H54 (cell line): ENCODE measurements around the gene HOXB6.
A peak's percentile ranks its signal among the peaks of the same experiment; 100 is the strongest.

ENCODE experiments used
- DNase-seq: peaks from one replicate; pipeline ENCODE4 v3.0.0; 2011; ENCODE audit warnings: low spot score, mixed read lengths; ENCODE audit not compliant: insufficient read length
- FAIRE-seq: peaks from 3 replicates; lab custom pipeline; 2011; peaks lifted over from hg19 to GRCh38; lab: Jason Lieb, UNC
- POLR2A ChIP-seq: IDR thresholded peaks from 2 replicates; pipeline ENCODE4 v1.6.1; 2011; ENCODE audit warnings: low read depth, mild to moderate bottlenecking, low read length

Gene HOXB6

DNA sequence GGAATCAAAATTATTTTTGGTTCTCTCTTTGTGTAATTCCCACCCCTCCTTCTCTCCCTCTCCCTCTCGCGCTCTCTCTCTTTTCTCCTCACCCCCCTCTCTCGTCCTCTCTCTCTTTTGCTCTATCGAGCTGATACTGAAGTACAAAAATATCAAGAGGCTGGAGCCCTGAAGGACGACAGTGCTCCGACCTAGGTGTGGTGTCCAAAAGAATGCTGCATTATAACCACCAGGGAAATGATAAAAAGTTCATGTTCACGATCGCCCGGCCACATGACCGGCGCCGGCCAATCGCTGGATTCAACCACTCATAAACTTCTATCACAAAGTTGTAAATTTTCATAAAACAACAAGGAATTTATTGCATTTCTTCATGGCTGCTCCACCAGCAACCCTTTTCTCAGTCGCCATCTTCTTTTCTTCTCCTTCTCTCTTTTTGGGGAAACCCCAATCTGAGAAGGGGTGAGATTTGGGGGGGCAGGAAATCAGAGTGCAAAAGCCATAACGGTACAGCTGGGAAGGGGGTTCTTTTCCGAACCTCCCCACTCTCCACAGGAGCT is at the start of gene HOXB6:
Gene HOXB6, minus strand, starts transcription at position 217 of the 560 bp plus-strand sequence. CDS start 6,836 bp downstream, outside the sequence.
- FAIRE-seq = no peak
- TF ChIP-seq POLR2A = peak; percentile 75
- no peak for DNase-seq

DNA sequence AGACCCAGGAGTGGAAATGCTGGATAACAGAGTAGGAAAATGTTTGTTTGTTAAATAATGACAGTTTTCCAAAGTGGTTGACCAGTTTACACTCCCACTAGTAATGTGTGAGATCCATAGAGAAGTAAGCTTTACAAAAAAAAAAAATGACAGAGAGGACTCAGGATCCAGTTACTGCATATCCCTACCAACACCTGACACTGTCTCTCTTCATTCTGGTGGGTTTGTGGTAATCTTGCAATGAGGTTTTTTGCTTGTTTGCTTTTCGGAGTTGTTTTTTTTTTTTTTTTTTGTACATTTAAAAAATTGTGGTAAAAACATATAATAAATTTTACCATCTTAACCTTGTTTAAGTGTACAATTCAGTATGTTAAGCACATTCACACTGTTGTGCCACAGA is 45.0 kb upstream of the HOXB6 start:
- no peak for TF ChIP-seq POLR2A
- no peak for DNase-seq
- FAIRE-seq = no peak

DNA sequence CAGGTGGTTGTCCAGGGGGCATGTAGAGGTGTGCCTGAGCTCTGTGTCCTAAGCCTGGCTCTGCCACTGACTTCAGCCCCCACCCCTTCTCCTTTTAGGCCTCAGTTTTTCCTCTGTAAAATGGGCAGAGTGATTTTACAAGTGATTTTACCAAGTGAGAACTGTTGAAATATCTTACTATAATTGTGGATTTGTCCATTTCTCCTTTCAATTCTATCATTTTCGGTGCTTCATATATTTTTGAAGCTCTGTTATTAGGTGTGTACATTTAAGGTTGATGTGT is 43.1 kb upstream of the HOXB6 start:
- DNase-seq (no peak), FAIRE-seq (no peak)
- TF ChIP-seq POLR2A = no peak

DNA sequence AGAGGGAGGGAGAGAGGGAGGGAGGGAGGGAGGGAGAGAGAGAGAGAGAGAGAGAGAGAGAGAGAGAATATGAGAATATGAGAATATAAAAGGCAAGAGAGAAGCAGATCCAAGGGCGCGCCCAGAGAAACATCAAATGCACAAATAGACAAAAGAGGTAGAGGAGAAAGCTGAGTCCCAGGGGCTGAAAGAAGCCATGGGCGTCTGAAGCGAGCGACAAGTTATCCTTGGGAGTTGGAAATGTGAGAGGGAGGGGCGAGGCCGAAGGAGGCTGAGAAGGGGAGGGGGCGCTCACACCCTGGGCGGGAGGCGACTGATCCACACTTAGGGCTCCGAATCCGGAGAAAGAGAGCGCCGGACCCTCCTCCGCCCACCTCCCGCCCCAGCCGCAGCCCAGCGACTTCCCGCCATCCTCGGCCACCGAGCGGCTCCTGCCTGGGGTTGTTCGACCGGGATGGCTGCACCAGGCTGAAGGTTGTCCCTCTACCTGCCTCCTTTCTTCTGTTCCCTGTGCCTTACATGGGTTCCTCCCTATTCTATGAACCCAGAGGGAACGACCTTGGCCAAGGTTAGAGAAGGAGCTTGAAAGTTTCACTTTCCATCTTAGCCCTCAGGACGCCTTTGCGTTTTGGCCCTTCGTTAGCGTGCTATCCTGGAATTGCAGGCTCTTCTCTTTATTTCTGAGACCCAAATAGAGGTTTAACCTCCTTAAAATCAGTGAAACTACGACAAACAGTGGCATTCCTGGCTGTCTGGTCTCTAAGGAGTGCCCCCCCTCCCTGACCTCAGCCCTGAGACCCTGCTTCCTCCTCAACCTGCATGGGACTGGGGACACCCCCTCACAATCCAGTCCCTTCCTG is 42.5 kb upstream of the HOXB6 start:
- no peak for TF ChIP-seq POLR2A
- FAIRE-seq = no peak
- no peak for DNase-seq

DNA sequence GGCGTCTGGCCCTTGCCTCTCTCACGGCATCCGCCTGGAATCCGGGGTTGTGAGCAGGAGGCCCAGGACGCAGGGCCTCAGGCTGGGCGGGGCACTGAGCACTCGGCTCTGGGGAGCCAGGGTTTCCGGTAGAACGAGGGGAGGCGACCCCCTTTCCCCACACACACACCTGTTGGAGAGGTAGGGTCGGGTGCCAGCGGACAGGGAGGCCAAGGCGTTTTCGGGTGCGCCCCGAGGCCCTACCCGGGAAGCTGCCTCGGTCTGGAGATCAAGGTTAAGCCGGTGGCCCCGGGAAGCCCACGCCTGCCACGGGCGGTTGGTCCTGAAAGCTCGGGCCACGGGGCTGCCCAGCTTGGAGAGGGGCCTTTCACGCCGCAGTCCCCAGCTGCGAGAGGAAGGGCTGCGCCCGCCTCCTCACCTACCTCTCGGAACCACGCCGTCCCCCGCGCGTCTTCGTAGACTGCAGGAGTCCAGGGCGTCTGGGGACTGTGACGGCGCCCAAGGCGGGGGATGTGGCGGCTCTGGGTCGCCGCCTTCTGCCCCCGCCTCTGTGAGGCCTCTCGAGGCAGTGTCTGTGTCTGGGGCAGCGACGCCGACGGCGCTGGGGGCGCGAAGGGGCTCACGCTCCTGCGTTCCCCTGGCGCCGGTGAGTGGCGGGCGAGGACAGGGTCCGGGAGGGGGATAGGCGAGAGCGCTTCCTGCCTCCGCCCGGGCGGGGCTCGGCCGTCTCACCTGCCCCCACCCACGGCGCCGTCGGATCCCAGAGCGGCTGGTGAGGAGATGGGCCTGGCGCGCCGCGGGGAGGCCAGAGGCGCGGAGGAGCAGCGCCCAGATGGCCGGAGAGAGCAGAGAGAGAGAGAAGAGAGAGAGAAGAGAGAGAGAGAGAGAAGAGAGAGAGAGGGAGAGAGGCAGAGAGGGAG is 41.7 kb upstream of the HOXB6 start:
- DNase-seq = no peak
- FAIRE-seq = no peak
- no peak for TF ChIP-seq POLR2A

DNA sequence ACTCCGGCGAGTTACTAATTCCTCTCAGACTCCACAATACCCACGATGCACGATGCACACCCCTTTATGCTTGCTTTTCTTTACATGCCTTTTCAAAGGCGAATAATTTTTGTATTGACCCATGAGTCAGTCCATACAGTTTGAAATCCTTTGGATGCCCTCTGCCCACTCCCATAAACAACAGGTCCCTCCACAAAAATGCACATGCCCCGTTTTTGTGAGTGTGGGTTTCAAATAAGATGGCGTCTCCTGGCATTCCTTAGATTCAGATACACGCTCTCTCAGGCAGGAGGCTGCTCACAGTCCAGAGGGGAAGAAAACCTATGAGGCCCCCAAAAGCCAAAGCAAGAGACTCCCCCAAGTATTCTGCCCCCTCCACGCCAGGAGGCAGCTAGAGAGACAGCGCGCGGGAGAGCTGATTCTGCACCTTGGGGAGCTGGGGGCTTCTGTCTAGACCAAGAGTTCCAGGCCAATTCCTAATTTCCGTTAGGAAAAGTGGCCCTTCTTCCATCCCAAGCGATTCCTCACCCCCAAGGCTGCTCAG is 40.9 kb upstream of the HOXB6 start:
- TF ChIP-seq POLR2A = no peak
- DNase-seq = no peak
- no peak for FAIRE-seq

DNA sequence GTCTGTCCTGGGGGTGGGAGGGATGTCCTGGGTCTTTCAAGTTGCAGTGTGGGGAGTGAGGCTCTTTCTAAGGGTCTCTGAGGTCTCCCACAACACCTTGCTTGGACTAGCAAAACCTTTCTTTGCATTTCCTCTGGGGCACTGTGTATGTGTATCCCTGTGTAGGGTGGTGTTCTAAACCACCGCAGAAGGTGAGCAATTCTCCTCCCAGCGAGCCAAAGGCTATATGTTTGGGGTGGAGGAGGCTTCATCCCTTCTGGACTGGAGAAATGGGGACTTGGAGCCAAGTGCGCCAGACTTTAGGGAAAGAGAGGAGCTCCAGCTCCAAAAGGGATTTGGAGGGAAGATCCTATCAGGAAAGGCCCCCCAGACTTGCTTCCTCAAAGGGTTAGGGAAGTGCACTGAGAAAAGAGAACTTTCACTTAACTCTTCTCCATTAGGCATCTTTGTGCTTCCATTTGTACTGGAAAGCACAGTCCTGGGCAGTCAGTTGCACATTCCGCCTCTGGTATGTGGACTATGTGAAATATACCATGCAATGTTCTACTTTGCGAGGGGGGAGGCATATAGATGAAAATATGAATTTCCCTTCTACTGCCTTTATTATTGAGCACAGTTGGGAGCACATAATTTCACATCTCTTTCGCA is 40.2 kb upstream of the HOXB6 start:
- no peak for DNase-seq
- no peak for FAIRE-seq
- no peak for TF ChIP-seq POLR2A

DNA sequence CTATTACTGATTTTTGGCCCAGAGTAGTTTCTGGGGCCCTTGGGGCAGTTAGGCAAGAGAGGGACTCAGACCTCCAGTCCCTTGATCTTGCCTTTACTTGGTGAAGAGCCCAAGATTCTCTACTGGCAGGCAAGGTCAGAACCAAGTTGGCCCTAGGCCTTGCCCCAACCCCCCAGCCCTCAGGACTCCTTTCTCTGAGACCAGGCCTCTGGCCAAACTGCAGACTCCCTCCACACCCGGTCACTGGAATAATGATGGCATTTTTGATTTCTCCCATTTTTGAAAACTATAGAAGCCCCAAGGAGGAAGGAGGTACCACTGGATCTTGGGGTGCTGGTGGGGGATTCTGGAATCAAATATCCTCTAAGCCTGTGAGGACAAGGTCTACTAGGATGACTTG is 39.4 kb upstream of the HOXB6 start:
- FAIRE-seq (no peak), DNase-seq (no peak)
- no peak for TF ChIP-seq POLR2A

DNA sequence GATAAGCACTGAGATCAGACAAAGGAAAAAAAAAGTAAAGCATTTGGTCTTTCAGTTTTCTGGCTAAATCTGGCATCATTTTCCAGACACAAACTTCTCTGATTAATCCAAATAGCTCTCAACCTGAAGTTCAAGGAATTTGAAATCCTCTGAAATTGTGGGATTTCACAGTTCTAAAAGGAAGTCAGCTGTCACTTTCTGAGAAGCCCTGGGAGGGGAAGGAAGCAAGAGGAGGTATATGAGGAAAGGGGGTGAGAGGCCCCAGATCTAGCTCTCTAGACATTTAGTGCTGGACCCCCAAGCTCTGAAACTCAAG is 38.9 kb upstream of the HOXB6 start:
- DNase-seq (no peak), FAIRE-seq (no peak)
- no peak for TF ChIP-seq POLR2A

DNA sequence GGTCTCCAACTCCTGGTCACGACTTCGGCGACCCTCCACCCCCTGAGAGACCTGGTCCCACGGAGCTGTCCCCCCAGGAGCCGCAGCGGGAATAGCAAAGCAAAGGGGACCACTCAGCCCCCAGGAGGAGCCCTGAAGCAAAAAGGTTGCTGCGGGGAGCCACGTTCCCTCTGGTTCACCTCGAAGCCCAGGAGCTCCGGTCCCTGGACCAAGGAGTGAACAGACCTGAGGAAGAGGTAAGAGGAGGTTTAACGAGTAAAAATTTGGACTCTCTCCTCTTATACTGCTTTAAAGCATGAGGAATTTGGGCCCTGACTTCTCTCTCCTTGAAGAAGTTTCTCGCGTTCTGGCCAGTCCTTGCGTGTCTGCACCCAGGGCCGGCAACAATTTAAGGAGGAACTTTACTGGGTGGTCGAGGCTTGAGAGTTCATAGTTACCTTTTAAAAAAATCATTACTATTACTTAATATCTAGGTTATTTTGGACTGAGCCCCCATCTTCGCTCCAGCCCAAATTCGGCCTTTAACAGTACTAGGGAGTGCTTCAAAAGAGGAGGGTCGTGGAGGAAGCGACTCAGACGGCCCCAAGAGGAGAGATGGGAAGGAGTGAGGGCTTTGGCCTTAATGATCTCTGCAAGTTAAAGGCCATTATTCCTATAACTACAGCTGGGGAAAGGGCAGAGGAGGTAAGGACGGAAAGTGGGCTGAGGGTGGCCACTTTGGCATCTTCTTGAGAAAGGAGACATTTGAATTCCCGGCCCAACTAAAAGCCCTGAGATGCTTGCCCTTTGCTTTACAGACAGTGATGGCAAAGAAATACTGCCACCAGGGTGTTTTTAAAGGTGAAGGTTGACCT is 38.3 kb upstream of the HOXB6 start:
- FAIRE-seq (no peak), DNase-seq (no peak)

DNA sequence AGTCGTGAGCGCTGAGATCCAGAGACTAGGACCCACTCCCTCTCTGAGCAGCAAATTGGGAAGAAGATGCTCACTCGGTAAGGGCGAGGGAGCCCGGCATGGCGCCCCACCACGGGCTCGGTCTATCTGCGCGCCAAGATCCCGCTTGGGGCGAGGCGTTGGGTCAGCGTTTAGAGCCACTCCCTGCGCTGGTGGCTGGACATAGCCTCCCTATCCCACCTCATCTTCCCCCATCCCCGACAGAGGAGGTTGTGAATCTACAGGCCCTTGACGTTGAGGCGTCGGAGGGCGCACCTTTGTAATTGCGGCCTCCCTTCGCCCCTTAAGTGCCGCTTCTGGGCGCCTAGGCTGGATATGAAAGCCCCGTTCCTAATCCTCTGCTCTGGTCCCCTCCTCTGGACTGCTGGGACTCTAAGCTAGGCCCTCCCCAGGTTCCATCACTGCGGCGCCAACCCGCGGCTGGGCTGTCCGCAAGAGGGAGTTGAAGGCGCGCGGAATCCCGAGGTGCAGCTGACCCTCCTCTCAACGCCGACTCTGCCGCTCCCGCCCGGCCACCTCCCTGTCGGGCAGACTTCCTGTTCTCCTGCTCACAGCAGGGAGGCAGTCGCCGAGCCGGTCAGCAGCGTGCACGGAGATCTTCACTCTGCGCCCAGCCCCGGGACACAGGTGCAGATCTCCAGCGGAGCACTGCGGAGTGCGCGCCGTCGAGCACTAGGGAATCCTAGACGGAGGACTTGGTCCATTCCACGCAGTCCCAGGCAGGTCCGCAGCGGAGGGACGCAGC is 37.5 kb upstream of the HOXB6 start:
- DNase-seq = no peak
- TF ChIP-seq POLR2A = no peak
- no peak for FAIRE-seq

More for the DNA sequence above, 38.3 kb upstream of the HOXB6 start:
- TF ChIP-seq POLR2A = no peak

DNA sequence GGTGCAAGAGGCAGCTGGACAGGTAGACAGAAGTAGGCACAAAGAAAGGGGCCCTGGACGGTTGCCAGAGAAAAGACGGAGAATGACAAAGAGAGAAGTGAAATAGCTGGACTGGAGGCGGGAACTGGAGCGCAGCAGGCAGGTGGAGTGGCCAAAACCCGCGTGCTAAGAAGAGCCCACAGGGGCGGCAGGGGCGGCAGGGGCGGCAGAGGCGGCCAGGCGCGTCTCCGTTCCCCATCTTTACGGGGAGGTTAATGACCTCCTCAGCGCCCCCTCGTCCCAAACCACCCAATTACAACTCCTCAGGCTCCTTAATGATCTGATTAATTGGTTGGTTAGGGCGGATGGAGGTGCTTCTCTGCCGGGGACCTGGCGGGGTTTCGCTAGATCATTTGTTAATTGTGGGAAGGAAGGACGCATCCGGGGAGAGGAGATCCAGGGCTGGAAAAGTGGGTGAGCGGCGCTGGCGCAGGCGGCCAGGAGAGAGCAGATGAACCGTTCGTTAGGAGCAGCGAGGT is 36.8 kb upstream of the HOXB6 start:
- FAIRE-seq (no peak), DNase-seq (no peak)
- no peak for TF ChIP-seq POLR2A
